Sigmoid colon (tissue), 4 donors: ENCODE measurements around the gene S100A3.

ENCODE experiments used
- CTCF ChIP-seq, 4 experiments: fragments of 450-650 bp in 3 of 4; fragments of 200-600 bp in 1 of 4; IDR thresholded peaks; one replicate each; pipeline ENCODE4 v1.5.1; 2016 to 2019; ENCODE audit warnings: antibody characterized with exemption in 4 of 4, mild to moderate bottlenecking in 3 of 4, moderate library complexity in 2 of 4
- POLR2AphosphoS5 ChIP-seq, 4 donors: sonication (generic); formaldehyde crosslinking; IDR thresholded peaks; one replicate each; pipeline ENCODE4 v1.6.1; 2017; ENCODE audit warnings: antibody characterized with exemption in 4 of 4

- TF ChIP-seq CTCF (IDR thresholded peaks at IDR 0.05) (no peak), POLR2AphosphoS5 (IDR thresholded peaks at IDR 0.05) (no peak)
Measured at GRCh38 chr1:153519242-153519641, 29.8 kb downstream of the S100A3 start.
